Stimulated activated naive B cell treated with anti-CD40 and anti-IgM and Interleukin-4, amounts not matched to agents 10 μg/mL and 1 μg/mL and 100 μg/mL, for 72 hours (primary cell): ENCODE measurements around the gene LPP.
A peak's percentile ranks its signal among the peaks of the same experiment; 100 is the strongest.

Source experiments
- ATAC-seq, 2 donors: fragments of 150-1000 bp; cut with Tn5 transposase; replicated peaks; 2 replicates each; pipeline ENCODE4 v1.10.0; 2021; ENCODE audit warnings: moderate library complexity in 1 of 2
- DNase-seq: peaks from one replicate; pipeline ENCODE4 v3.0.0; 2021
- H3K27ac Mint-ChIP-seq: one replicate; pipeline ENCODE4 v1.8.0; 2022; ENCODE audit warnings: mild to moderate bottlenecking, mixed read lengths
- H3K27me3 Mint-ChIP-seq, 2 donors: one replicate each; pipeline ENCODE4 v1.8.0; 2022; ENCODE audit warnings: mixed read lengths in 2 of 2
- H3K36me3 Mint-ChIP-seq, 2 donors: one replicate each; pipeline ENCODE4 v1.8.0; 2022; ENCODE audit warnings: mixed read lengths in 2 of 2, mild to moderate bottlenecking in 1 of 2
- H3K4me1 Mint-ChIP-seq, 2 donors: one replicate each; pipeline ENCODE4 v1.8.0; 2022; ENCODE audit warnings: mixed read lengths in 2 of 2, mild to moderate bottlenecking in 1 of 2
- H3K4me3 Mint-ChIP-seq, 2 donors: one replicate each; pipeline ENCODE4 v1.8.0; 2022; ENCODE audit warnings: mild to moderate bottlenecking in 2 of 2, mixed read lengths in 2 of 2, moderate library complexity in 1 of 2
- H3K9me3 Mint-ChIP-seq, 2 donors: one replicate each; pipeline ENCODE4 v1.8.0; 2022; ENCODE audit warnings: mixed read lengths in 2 of 2, mild to moderate bottlenecking in 1 of 2

LPP gene

DNA sequence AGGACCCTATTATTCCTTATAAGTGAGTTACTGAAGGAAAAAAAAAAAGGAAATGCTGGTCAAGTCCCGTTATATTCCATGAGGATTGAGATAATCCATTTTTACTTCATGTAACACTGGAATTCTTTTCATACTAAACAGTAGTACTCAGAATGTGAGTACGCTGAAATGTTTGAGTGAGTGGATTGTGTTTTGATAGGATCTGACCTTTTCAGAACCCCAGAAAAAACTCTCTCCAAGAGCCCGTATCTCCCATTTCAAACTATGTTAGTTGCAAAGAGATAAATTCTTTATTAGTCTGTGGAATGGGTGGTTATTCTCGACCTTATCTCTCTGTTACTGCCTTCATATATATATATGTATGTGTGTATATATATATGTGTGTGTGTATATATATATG, 2.5 kb upstream of the LPP start:
- H3K36me3 Mint-ChIP-seq: peaks cover 9 to 20% of the 10 kb centered on the region in 2 donors
- peaks cover 4 to 12% of the 10 kb centered on the region in 2 donors for H3K9me3 Mint-ChIP-seq
- ATAC-seq (no peak), DNase-seq (no peak)
- H3K4me3 Mint-ChIP-seq: no peak overlapping the region
- H3K4me1 Mint-ChIP-seq: peaks cover 36 to 68% of the 10 kb centered on the region in 2 donors
- no peak overlapping the region for H3K27ac Mint-ChIP-seq
- H3K27me3 Mint-ChIP-seq: no peaks in the 10 kb centered on the region

DNA sequence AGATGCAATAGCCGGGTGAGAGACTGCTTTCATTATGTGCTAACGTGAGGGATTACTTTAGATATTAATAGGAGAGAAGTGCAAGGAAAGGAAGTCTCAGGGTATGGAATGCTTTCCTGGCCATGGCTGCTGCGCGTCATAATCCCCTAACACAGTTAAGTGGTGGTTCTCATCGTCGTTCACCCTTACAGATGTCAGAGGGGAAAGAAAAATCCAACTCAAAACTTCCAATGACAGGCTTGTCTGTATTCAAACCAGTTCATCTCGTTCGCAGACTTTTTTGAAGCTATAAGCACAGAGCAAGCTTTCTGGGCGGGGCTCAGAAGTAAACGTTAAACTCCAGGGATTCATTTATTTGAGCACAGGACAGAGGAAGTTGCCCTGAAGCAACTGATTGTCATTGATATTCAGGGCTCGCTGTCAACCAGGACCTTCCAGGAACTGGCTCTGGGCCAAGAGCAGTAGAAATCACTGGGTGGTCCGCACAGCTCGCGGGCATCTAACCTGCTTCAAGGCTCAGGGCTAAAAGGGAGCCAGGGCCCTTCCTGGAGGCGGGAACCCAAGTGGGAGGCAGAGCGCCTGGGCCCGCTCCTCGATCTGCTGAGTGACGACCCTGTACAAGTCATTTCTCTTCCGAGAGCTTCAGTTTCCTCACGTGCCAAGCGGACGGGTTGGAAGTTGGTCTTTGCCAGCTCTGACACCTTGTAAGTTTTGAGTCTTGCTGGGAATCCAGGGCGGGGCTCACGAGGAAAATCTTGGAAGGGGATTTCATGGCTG, 1.1 kb upstream of the LPP start:
- no peak for DNase-seq
- peak overlapping the region; percentile 97 for H3K27ac Mint-ChIP-seq

DNA sequence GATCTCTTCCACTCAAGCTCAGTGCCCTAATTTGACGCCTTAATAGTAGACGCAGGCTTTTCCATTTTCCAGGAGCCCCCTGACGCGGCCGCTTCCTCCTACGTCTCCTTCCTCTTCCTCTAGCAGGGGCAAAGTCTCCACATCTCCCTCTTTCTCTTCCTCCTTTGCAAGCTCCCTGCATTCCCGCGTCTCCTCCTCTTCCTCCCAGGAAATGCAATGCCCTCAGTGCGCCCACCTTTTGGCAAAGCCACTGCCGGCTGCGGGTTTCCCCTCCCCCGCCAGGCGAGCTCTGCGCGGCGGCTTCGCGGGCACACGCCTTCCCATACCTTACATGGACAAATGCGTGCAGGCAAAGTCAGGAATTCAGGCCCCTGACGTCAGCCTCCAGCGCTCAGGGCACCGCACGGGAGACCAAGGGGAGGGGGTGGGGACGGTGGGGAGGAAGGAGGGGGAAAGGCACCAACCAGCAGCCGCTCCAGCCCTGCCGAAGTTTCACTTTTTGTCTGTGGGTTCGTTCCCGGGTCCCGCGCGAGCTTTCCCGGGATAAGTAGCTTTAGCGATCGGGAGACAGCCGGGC, 432 bp upstream of the LPP start:
- peak overlapping the region; percentile 95 to 98 for H3K4me3 Mint-ChIP-seq
- peaks cover 12 to 22% of the 10 kb centered on the region in 2 donors for H3K36me3 Mint-ChIP-seq
- H3K27ac Mint-ChIP-seq: peak overlapping the region; percentile 97
- H3K9me3 Mint-ChIP-seq: peaks cover 2 to 7% of the 10 kb centered on the region in 2 donors
- DNase-seq (no peak), ATAC-seq (peak; percentile 31 to 38)
- H3K4me1 Mint-ChIP-seq: peaks cover 44 to 78% of the 10 kb centered on the region in 2 donors
- no peaks in the 10 kb centered on the region for H3K27me3 Mint-ChIP-seq

More for the DNA sequence above, 1.1 kb upstream of the LPP start:
- Mint-ChIP-seq H3K9me3 (peaks cover 4 to 12% of the 10 kb centered on the region in 2 donors), H3K27me3 (no peaks in the 10 kb centered on the region), H3K36me3 (peaks cover 9 to 22% of the 10 kb centered on the region in 2 donors), H3K4me3 (peak overlapping the region; percentile 95 to 98), H3K4me1 (peaks cover 44 to 78% of the 10 kb centered on the region in 2 donors)
- ATAC-seq: no peak

DNA sequence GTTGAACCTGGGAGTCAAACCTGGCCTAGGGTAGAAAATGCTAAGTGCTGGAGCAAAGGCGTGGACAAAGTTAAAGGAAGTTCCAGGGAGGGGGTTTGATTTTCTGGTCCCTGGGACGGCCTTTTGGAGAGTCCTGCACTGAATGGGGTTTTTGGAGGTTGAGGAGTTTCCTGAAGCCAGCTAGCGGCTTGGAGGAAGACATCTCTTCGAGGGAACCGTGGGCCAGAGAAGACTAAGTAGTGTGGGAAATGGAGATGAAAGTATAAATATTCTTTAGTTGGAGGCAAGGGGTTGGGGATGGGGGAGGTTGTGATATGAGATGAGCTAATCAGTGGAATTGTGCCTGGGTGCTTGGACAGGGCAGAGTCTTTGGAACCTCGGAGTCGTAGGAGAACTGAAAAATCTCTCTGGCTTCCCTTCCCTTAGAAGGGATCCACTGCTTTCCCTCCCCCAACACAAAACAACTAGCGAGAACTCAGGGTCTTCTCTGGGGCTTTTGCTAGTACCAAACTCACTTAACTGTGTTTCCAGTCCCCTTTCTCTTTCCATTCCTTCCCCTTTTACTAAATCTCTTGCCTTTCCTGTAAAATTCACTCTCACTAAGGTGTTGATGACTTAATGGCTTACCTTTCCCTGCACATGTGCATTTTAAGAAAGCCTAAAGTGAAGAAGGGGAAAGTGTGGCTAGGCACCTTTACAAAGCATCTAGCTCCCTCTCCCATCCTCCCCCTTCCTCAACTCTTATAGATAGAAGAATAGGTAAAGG, 1.0 kb downstream of the LPP start:
- Mint-ChIP-seq H3K4me3 (peak overlapping the region; percentile 95 to 98), H3K9me3 (no peaks in the 10 kb centered on the region), H3K27me3 (no peaks in the 10 kb centered on the region), H3K36me3 (peaks cover 12 to 26% of the 10 kb centered on the region in 2 donors), H3K27ac (peak overlapping the region; percentile 95), H3K4me1 (peaks cover 53 to 77% of the 10 kb centered on the region in 2 donors)
- DNase-seq: no peak
- ATAC-seq: no peak

DNA sequence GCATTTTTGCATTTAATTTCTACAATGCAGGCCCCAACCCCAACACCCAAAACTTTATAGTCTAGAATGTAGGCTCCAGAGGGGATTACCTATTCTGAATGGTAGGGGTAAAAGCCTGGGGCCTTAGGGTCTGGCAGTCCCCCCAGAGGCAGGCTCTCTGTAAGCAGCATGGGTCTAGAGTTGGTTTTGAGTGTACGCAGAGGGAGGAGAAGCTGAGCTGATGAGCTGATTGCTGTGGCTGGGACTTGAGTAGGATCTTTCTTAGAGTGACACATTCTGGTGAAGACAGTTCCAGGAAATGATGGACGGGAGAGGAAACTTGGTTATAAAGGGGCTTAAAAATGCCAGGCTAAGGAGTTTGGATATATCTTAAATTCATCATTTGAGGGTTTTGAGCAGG, 2.1 kb downstream of the LPP start:
- DNase-seq (no peak), ATAC-seq (no peak)
- H3K4me1 Mint-ChIP-seq: peaks cover 60 to 71% of the 10 kb centered on the region in 2 donors
- H3K9me3 Mint-ChIP-seq: no peaks in the 10 kb centered on the region
- H3K36me3 Mint-ChIP-seq: peaks cover 13 to 34% of the 10 kb centered on the region in 2 donors
- no peaks in the 10 kb centered on the region for H3K27me3 Mint-ChIP-seq
- H3K27ac Mint-ChIP-seq: peak overlapping the region; percentile 25
- H3K4me3 Mint-ChIP-seq: peak overlapping the region in 1 of 2 donors; percentile 3

DNA sequence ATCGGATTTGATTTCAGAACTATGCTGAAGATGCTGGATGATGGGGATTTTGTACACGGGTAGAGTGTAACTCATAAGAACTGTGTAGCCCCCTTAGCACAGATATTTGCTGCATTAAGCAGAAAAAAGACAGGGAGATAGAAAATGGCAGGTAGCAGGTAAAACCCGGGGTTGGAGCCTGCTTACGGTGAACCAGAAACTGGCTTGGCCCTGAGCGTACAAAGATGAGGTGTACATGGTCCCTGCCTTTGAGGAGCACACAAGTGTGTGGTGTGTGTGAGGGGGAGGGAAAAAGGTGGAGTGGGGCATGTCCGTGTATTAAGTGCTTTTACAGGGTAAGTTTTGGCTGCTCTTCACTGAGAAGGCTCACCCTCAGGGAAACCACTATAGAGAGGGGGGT, 3.5 kb downstream of the LPP start:
- no peak for ATAC-seq
- Mint-ChIP-seq H3K9me3 (no peaks in the 10 kb centered on the region), H3K4me1 (peaks cover 54 to 69% of the 10 kb centered on the region in 2 donors), H3K36me3 (peaks cover 13 to 34% of the 10 kb centered on the region in 2 donors), H3K27ac (peak overlapping the region; percentile 20), H3K27me3 (no peaks in the 10 kb centered on the region), H3K4me3 (no peak overlapping the region)
- DNase-seq: no peak

DNA sequence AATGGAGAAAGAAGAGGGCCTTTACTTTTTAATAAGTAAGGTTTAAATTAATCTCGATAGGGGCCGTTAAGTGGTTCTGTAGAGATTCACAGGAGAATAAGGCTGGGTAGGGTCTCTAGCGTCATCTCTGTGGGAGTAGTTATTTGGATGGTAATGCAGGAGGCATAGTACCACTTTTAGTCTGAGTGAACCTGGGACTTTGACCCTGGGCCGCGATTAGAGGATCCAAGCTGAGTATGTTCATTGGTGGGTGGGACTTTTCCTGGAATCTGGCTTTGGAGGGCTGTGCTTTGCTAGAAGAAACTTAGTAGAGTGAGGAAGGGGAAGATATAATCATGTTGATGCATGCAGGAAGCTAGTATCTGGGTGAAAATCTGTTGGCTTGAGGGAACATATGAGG, 4.0 kb downstream of the LPP start:
- no peak overlapping the region for H3K27ac Mint-ChIP-seq
- H3K4me1 Mint-ChIP-seq: peaks cover 50 to 69% of the 10 kb centered on the region in 2 donors
- no peak overlapping the region for H3K4me3 Mint-ChIP-seq
- no peaks in the 10 kb centered on the region for H3K9me3 Mint-ChIP-seq
- DNase-seq (no peak), ATAC-seq (no peak)
- H3K27me3 Mint-ChIP-seq: no peaks in the 10 kb centered on the region
- peaks cover 13 to 34% of the 10 kb centered on the region in 2 donors for H3K36me3 Mint-ChIP-seq

DNA sequence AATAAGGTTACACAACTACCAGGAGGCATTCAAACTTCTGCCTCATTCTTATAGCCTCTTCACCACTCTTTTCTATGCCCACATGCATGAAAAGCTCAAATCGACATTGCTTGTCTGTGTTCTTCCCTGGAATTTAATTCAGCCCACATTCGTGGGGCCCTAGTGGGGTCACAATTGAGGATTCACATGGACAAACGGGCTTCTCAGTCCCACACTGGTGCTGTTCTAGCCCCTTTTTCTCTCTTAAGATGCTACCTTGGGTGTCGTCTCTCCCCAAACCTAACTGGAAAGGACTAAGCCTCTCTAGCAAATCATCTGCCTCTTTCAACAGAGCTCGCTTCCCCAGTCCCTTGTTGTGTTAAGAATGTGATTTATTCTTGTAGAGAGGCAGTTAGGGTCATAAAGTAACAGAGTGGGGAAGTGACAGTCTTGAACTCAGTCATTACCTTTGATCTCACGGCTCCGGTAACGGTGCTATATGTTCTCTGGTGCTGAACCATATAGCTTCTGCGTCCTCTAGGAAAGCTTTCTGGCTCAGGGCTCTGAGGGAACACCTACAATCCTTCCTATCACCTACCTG, 4.9 kb downstream of the LPP start:
- no peaks in the 10 kb centered on the region for H3K9me3 Mint-ChIP-seq
- H3K27me3 Mint-ChIP-seq: no peaks in the 10 kb centered on the region
- peaks cover 9 to 30% of the 10 kb centered on the region in 2 donors for H3K36me3 Mint-ChIP-seq
- no peak overlapping the region for H3K27ac Mint-ChIP-seq
- H3K4me1 Mint-ChIP-seq: peaks cover 50 to 70% of the 10 kb centered on the region in 2 donors
- DNase-seq: no peak
- ATAC-seq: no peak
- H3K4me3 Mint-ChIP-seq: no peak overlapping the region

DNA sequence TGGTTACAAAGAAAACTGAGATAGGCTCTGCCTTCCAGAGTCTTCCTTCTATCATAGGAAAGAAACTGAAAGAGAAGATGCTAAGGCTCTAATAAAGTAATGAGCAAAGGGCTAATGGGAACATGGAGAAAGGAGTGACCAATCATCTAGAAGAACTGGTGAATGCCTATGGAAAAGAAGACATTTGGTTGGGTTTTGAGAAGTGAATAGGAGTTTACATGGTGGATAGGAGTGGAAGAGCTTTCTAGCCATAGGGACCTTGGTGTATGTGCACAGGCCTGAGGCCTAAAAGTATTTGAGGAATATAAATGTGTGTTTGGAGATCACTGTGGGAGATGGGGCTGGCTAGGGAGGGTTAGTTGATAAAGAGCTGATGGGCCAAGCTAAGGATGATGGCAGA, 6.8 kb downstream of the LPP start:
- no peaks in the 10 kb centered on the region for H3K27me3 Mint-ChIP-seq
- peaks cover 54 to 73% of the 10 kb centered on the region in 2 donors for H3K4me1 Mint-ChIP-seq
- DNase-seq: no peak
- H3K27ac Mint-ChIP-seq: no peak overlapping the region
- ATAC-seq: no peak
- no peak overlapping the region for H3K4me3 Mint-ChIP-seq
- peaks cover 7 to 26% of the 10 kb centered on the region in 2 donors for H3K36me3 Mint-ChIP-seq
- no peaks in the 10 kb centered on the region for H3K9me3 Mint-ChIP-seq

DNA sequence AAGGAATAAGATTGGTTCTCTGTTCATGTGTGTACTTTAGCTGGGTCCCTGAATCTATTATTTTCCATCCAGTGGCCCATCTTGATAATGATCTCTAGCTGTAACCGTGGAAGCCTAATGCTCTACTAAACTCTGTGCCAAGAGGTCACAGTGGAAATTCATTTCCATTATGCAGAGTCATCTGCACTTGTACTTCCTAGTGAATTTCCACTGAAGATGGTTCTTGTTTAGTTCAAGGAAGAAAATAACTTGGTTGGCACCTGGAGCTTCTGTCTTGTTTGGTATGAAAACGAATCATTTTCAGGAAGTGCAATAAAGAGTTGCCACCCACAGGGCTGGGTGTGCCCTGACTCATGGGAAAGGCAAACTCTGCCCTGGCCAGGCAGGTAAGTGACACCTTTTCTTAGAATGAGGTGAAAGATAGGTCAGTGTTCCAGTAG, 10.3 kb downstream of the LPP start:
- Mint-ChIP-seq H3K4me1 (peaks cover 32 to 50% of the 10 kb centered on the region in 2 donors), H3K27me3 (no peaks in the 10 kb centered on the region), H3K27ac (peak overlapping the region; percentile 77), H3K4me3 (peak overlapping the region in 1 of 2 donors; percentile 25), H3K36me3 (peaks cover 1 to 15% of the 10 kb centered on the region in 2 donors), H3K9me3 (no peaks in the 10 kb centered on the region)
- ATAC-seq: peak; percentile 71 to 75
- no peak for DNase-seq

DNA sequence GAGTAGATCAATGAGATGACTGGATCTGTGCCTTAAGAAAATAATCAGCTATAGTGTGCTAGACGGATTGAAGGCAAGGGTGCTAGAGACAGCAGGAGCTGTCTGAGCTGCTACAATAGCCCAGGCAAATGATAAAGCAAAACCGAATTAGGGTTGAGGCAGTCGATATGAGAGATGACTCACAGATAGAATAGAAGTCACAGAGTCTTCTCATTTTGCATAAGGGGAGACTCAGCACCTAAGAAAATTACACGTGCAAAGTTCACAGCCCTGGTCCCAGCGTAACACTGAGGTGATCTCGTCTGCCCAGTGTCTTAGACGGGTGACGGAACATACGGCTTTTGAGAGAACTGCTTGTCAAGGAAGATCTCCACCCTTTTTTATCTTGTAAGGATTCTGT, 11.6 kb downstream of the LPP start:
- Mint-ChIP-seq H3K27ac (no peak overlapping the region), H3K4me3 (no peak overlapping the region), H3K9me3 (no peaks in the 10 kb centered on the region), H3K4me1 (peaks cover 33 to 59% of the 10 kb centered on the region in 2 donors), H3K36me3 (peaks cover 0 to 15% of the 10 kb centered on the region in 2 donors), H3K27me3 (no peaks in the 10 kb centered on the region)
- ATAC-seq (peak; percentile 64 to 70), DNase-seq (no peak)

DNA sequence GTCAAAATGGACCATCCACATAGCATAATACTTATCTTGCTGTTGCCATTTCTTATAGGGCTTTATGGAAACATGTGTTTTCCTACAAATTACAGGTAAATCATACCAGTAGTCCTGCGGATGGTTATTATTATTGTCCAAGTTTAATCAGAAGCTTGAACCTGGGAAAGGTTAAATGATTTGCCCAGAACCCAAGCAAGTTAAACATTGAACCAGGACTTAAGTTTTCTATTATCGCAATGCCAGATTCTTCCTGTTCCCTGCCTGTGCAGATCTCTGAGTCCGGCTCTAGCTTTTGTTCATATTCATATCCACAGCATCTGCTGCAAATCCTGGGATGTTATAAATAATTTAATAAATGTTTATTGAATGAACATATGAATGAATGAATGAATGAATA, 12.5 kb downstream of the LPP start:
- DNase-seq: no peak
- H3K9me3 Mint-ChIP-seq: no peaks in the 10 kb centered on the region
- no peak overlapping the region for H3K27ac Mint-ChIP-seq
- peaks cover 0 to 16% of the 10 kb centered on the region in 2 donors for H3K36me3 Mint-ChIP-seq
- H3K4me1 Mint-ChIP-seq: peaks cover 35 to 65% of the 10 kb centered on the region in 2 donors
- ATAC-seq: no peak
- H3K4me3 Mint-ChIP-seq: no peak overlapping the region
- H3K27me3 Mint-ChIP-seq: no peaks in the 10 kb centered on the region

DNA sequence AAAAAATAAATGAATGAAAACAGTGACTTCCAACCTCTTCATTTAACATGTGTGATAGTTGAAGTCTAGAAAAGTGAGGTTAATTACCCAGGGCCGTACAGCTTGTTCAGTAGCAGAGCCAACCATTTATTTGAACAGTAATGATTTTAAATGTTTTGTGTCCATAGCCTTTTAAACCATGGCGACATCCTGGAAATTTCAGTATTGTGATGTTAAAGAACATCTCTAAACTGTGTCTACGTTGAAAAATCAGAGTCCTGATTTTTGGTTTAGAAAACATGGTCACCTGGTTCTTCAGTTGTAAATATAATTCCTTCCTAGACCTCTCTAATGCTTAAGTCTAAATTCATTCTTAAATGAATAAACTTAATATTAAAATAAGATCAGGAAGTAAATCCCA, 14.2 kb downstream of the LPP start:
- ATAC-seq (no peak), DNase-seq (no peak)
- Mint-ChIP-seq H3K36me3 (peaks cover 0 to 16% of the 10 kb centered on the region in 2 donors), H3K4me1 (peaks cover 36 to 56% of the 10 kb centered on the region in 2 donors), H3K9me3 (no peaks in the 10 kb centered on the region), H3K4me3 (no peak overlapping the region), H3K27me3 (no peaks in the 10 kb centered on the region), H3K27ac (no peak overlapping the region)

DNA sequence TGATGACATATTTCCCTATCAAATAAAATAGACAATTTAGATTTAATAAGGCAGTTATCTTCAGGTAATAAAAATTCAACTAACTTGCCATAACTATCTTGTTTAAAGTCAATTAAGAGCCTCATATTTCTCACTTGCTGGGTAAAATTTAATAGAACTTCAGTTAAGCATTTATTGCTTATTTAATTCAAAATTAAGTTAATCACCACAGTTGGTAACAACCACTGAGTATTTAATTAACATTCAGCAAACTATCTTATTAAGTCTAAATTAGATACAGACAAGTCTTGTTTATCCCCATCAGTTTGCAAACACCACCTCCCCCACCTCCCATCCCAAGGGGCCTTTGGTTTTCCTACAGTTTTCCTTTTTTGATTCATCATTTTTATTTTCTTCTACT, 14.7 kb downstream of the LPP start:
- DNase-seq (no peak), ATAC-seq (no peak)
- H3K4me3 Mint-ChIP-seq: no peak overlapping the region
- H3K27ac Mint-ChIP-seq: no peak overlapping the region
- no peaks in the 10 kb centered on the region for H3K9me3 Mint-ChIP-seq
- peaks cover 32 to 56% of the 10 kb centered on the region in 2 donors for H3K4me1 Mint-ChIP-seq
- no peaks in the 10 kb centered on the region for H3K27me3 Mint-ChIP-seq
- peaks cover 0 to 20% of the 10 kb centered on the region in 2 donors for H3K36me3 Mint-ChIP-seq
